Thymus (tissue), 11 donors: ENCODE data around the gene SHROOM1. TPM values are rescaled to one million over a fixed set of nuclear protein-coding genes. Genes with fewer than 3 reads are reported as not detected.

Experiments
- DNase-seq, 9 donors: peaks; one replicate each; pipeline ENCODE4 v3.0.0-alpha.2; 2013; ENCODE audit warnings: low spot score in 9 of 9, low read depth in 6 of 9, missing footprints in 1 of 9
- H3K27ac ChIP-seq, 2 donors: one replicate each; pipeline ENCODE4 v1.5.1; 2013; ENCODE audit warnings: control low read depth in 1 of 2, low read depth in 1 of 2, low read length in 1 of 2, mild to moderate bottlenecking in 1 of 2, moderate library complexity in 1 of 2
- H3K27me3 ChIP-seq, 2 donors: one replicate each; pipeline ENCODE4 v1.5.1; 2013; ENCODE audit warnings: low read length in 1 of 2; ENCODE audit not compliant: control insufficient read depth in 2 of 2, insufficient read depth in 1 of 2
- H3K36me3 ChIP-seq, 2 donors: one replicate each; pipeline ENCODE4 v1.5.1; 2013; ENCODE audit warnings: low read length in 1 of 2, mild to moderate bottlenecking in 1 of 2, moderate library complexity in 1 of 2; ENCODE audit not compliant: control insufficient read depth in 2 of 2, insufficient read depth in 2 of 2
- H3K4me1 ChIP-seq, 2 donors: one replicate each; pipeline ENCODE4 v1.5.1; 2013; ENCODE audit warnings: low read length in 2 of 2; ENCODE audit not compliant: control insufficient read depth in 2 of 2, insufficient read depth in 2 of 2
- H3K4me3 ChIP-seq, 2 donors: one replicate each; pipeline ENCODE4 v1.5.1; 2013; ENCODE audit warnings: low read length in 2 of 2, control low read depth in 1 of 2, mild to moderate bottlenecking in 1 of 2
- H3K9me3 ChIP-seq, 2 donors: one replicate each; pipeline ENCODE4 v1.5.1; 2013; ENCODE audit warnings: low read length in 1 of 2, mild to moderate bottlenecking in 1 of 2; ENCODE audit not compliant: control insufficient read depth in 2 of 2, insufficient read depth in 1 of 2
- WGBS: extraction: QIAGEN DNeasy Blood & Tissue Kit; methylation state at CpG from one replicate; pipeline ENCODE4 v1.1.7; 2013; 5-methylcytosine and 5-hydroxymethylcytosine counted together
- polyA plus RNA-seq: library from polyadenylated mRNA; stranded (reverse); fragments of 200-250 nt; gene quantifications from one replicate; pipeline ENCODE4 v1.2.3, GENCODE V29; 2013
- total RNA-seq: library from RNA; stranded (reverse); fragments of 120-200 nt; gene quantifications from one replicate; pipeline ENCODE4 v1.2.4, GENCODE V29; 2013
- donor health status: healthy.

SHROOM1 gene
- total and polyA plus RNA-seq, 2 donors, result 0.90 to 6.2 TPM

GRCh38 chr5:132854301-132854700 lies 23.9 kb upstream of the SHROOM1 start:
- WGBS, result 67% methylated on average over 3 of the region's 3 CpGs
- DNase-seq, result no peak

GRCh38 chr5:132853790-132854189 lies 23.3 kb upstream of the SHROOM1 start:
- Histone ChIP-seq H3K27me3 (no peaks in the 10 kb centered on the region), H3K4me3 (no peak overlapping the region), H3K27ac (no peak overlapping the region), H3K36me3 (no peaks in the 10 kb centered on the region), H3K4me1 (no peaks in the 10 kb centered on the region), H3K9me3 (no peaks in the 10 kb centered on the region)
- DNase-seq, result no peak
- WGBS, result 6% methylated on average over 1 of the region's 1 CpG

More at GRCh38 chr5:132854301-132854700, 23.9 kb upstream of the SHROOM1 start:
- Histone ChIP-seq H3K9me3 (no peaks in the 10 kb centered on the region), H3K27ac (no peak overlapping the region), H3K4me3 (no peak overlapping the region), H3K4me1 (no peaks in the 10 kb centered on the region), H3K36me3 (no peaks in the 10 kb centered on the region), H3K27me3 (no peaks in the 10 kb centered on the region)

GRCh38 chr5:132853323-132853722 lies 22.9 kb upstream of the SHROOM1 start:
- no peaks in the 10 kb centered on the region for H3K9me3 ChIP-seq
- DNase-seq, result no peak
- no peaks in the 10 kb centered on the region for H3K36me3 ChIP-seq
- H3K4me1 ChIP-seq, result no peaks in the 10 kb centered on the region
- no peaks in the 10 kb centered on the region for H3K27me3 ChIP-seq
- WGBS, result 99% methylated on average over 3 of the region's 3 CpGs
- H3K27ac ChIP-seq, result no peak overlapping the region
- H3K4me3 ChIP-seq, result no peak overlapping the region

GRCh38 chr5:132850066-132850465 lies 19.6 kb upstream of the SHROOM1 start:
- Histone ChIP-seq H3K36me3 (no peaks in the 10 kb centered on the region), H3K9me3 (no peaks in the 10 kb centered on the region), H3K4me3 (no peak overlapping the region), H3K27me3 (no peaks in the 10 kb centered on the region), H3K27ac (no peak overlapping the region), H3K4me1 (no peaks in the 10 kb centered on the region)
- WGBS, result 96% methylated on average over 2 of the region's 2 CpGs
- DNase-seq, result no peak

GRCh38 chr5:132849347-132849746 lies 18.9 kb upstream of the SHROOM1 start:
- no peaks in the 10 kb centered on the region for H3K9me3 ChIP-seq
- H3K27me3 ChIP-seq, result no peaks in the 10 kb centered on the region
- H3K36me3 ChIP-seq, result no peaks in the 10 kb centered on the region
- WGBS, result 95% methylated on average over 1 of the region's 1 CpG
- DNase-seq, result no peak
- H3K27ac ChIP-seq, result no peak overlapping the region
- no peak overlapping the region for H3K4me3 ChIP-seq
- H3K4me1 ChIP-seq, result no peaks in the 10 kb centered on the region

- no peaks in the 10 kb centered on the region for H3K27me3 ChIP-seq
- no peaks in the 10 kb centered on the region for H3K36me3 ChIP-seq
- H3K27ac ChIP-seq, result no peak overlapping the region
- 97% methylated on average over 8 of the region's 8 CpGs for WGBS
- no peaks in the 10 kb centered on the region for H3K4me1 ChIP-seq
- no peaks in the 10 kb centered on the region for H3K9me3 ChIP-seq
- no peak for DNase-seq
- no peak overlapping the region for H3K4me3 ChIP-seq
Measured at GRCh38 chr5:132848270-132848669, 17.8 kb upstream of the SHROOM1 start.

- H3K4me3 ChIP-seq, result no peak overlapping the region
- H3K27me3 ChIP-seq, result no peaks in the 10 kb centered on the region
- no peaks in the 10 kb centered on the region for H3K36me3 ChIP-seq
- WGBS, result 93% methylated on average over 4 of the region's 4 CpGs
- DNase-seq, result no peak
- no peak overlapping the region for H3K27ac ChIP-seq
- H3K9me3 ChIP-seq, result no peaks in the 10 kb centered on the region
- no peaks in the 10 kb centered on the region for H3K4me1 ChIP-seq
Measured at GRCh38 chr5:132841305-132841704, 10.9 kb upstream of the SHROOM1 start.

GRCh38 chr5:132840896-132841295 lies 10.4 kb upstream of the SHROOM1 start:
- H3K9me3 ChIP-seq, result no peaks in the 10 kb centered on the region
- no peaks in the 10 kb centered on the region for H3K4me1 ChIP-seq
- DNase-seq, result no peak
- H3K27ac ChIP-seq, result no peak overlapping the region
- H3K36me3 ChIP-seq, result no peaks in the 10 kb centered on the region
- H3K4me3 ChIP-seq, result no peak overlapping the region
- 98% methylated on average over 1 of the region's 1 CpG for WGBS
- H3K27me3 ChIP-seq, result no peaks in the 10 kb centered on the region

GRCh38 chr5:132840313-132840712 lies 9.9 kb upstream of the SHROOM1 start:
- Histone ChIP-seq H3K4me1 (no peaks in the 10 kb centered on the region), H3K4me3 (no peak overlapping the region), H3K9me3 (no peaks in the 10 kb centered on the region), H3K27me3 (no peaks in the 10 kb centered on the region), H3K27ac (no peak overlapping the region), H3K36me3 (no peaks in the 10 kb centered on the region)
- WGBS, result 95% methylated on average over 3 of the region's 3 CpGs
- DNase-seq, result no peak
